Limb (tissue), 2 donors: ENCODE results near the gene TUBB.

Experiments used
- DNase-seq, 2 donors: peaks; one replicate each; pipeline ENCODE4 v3.0.0-alpha.2; 2016; ENCODE audit errors: extremely low spot score in 2 of 2

Gene TUBB

DNA sequence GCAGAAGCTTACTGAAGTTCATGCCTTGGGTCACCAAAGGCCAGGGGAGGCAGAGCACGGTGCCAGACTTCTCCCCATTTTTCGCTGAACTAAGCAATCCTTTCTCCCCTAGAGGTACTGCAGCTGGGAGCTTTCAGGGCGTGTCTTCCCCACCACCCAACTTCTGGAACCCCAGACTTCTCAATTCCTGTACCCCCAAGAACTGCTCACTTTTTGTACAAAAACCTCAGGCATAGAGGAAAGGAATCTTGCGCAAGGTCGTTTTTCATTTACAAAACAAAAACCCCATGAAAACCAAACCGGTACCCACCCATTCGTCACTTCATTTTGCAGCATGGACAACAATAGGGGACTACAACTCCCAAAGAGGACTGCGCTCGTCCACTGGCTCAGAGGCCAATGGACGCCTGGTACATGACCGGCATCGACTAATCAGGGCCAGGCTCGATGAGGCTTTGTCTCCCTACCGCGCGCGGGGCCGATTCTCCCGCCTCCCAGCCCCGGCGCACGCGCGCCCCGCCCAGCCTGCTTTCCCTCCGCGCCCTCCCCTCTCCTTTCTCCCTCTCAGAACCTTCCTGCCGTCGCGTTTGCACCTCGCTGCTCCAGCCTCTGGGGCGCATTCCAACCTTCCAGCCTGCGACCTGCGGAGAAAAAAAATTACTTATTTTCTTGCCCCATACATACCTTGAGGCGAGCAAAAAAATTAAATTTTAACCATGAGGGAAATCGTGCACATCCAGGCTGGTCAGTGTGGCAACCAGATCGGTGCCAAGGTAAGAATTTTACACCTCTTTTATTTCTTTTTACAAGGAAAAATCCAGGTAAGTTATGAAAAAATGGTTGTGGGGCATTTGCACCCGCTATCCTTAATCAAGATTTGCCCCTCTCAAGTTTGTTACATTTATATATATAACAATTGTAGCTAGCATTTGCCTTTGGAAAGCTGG lies at the start of gene TUBB:
TSS of gene TUBB (plus strand) at position 562 of the 947 bp plus-strand sequence. CDS start at position 717, 155 bp downstream.
- DNase-seq, result peak; percentile 98

DNA sequence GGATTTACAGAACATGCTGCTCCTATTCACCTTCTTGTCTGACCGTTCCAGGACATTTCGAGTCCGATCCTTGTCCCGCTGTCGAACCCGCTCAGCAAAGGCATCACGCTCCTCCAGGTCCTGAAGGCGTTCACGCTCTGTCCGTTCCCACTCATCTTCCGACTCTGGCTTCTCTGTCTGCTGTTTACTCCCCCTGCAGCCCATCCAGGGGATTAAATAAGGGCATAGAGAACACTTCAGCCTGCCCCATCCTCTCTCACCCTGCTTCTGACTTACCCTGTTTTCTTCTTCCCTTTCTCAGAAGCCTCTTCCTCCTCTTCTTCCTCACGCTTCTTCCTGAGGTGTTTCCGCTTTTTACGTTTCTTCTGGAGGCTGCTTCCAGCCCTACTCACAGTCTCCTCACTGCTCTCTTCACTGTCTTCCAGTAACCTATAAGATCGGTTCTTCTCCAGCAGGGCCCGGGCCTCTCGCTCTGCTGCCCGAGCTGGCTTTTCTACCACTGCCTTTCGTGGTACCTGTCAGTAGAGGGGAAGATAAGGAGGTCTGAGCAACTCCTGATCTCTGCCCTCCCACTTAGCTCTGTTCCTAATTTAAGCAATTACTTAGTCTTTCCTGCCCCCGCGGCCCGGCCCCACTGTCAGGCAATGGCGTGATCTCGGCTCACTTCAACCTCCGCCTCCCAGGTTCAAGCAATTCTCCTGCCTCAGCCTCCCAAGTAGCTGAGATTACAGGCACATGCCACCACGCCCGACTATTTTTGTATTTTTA lies 49.2 kb upstream of the TUBB start:
- DNase-seq, result no peak

DNA sequence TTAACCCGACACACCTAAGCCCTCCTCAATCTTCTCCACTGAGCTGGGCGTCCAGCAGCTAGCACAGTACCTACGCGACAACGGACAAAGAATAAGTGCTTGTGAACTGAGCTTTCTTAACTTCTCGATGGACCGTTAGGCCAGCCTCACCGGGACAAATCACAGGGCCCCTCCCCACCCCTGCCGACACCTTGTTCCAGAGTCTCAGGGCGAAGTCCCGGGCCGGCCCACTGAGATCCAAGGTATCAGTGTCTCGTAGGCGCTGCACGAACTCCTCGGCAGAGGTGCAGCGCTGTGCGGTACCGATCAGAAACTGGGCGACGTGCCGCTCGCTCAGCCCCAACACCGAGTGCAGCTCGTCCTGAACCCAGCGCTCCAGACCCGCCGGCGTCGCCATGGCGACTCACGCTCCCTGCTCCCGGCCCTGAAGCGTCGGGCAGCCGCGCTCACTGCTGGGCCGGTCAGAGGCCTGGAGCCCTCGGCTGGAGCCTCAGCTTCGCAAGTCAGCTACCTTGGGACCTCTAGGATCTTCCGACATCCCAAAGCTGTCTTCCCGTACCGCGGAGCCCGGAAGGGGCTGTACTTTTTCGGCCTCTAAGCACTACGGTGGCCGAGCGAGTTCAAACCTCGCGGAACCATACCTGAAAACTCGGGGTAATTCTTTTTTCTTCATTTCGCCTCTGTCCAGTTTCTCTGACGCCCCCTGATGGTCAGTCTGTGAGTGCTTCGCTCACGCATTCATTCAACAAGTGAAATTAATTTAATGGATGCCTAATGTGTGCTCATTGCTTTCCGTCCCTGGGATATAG lies 47.5 kb upstream of the TUBB start, which contains the start of gene DHX16:
TSS of gene DHX16 (minus strand) at position 562 of the 809 bp plus-strand sequence. CDS start at position 397, 165 bp downstream.
- DNase-seq, result peak; percentile 94 to 97

DNA sequence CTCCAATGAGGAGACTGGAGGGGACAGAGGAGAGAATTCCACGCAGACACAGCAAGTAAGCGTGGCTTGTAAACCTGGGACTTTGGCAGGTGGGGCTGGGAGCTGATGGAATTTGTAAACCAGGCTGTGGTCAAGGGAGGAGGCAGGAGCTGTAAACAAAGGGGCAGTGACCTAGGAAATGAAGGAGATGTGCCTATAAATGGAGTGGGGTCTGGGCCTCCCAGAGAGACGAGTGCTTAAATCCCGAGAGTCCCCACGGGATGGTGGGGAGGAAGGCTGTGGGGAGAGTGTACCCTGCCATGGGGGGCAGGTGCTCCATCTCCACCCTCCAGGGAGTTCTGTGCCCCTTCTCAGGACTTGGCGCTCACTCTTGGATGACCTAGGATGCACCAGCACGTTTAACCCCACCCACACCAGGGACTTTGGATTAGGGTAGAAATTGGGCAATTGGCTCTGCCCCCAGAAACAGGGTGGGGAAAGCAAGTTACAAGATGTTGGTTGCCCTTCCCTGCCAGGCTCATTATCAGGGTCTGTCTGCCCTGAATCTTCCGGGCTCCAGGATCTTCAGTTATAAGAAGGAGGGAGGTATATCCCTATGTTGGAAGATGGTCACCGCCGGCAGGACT lies 43.4 kb upstream of the TUBB start:
- DNase-seq, result no peak

DNA sequence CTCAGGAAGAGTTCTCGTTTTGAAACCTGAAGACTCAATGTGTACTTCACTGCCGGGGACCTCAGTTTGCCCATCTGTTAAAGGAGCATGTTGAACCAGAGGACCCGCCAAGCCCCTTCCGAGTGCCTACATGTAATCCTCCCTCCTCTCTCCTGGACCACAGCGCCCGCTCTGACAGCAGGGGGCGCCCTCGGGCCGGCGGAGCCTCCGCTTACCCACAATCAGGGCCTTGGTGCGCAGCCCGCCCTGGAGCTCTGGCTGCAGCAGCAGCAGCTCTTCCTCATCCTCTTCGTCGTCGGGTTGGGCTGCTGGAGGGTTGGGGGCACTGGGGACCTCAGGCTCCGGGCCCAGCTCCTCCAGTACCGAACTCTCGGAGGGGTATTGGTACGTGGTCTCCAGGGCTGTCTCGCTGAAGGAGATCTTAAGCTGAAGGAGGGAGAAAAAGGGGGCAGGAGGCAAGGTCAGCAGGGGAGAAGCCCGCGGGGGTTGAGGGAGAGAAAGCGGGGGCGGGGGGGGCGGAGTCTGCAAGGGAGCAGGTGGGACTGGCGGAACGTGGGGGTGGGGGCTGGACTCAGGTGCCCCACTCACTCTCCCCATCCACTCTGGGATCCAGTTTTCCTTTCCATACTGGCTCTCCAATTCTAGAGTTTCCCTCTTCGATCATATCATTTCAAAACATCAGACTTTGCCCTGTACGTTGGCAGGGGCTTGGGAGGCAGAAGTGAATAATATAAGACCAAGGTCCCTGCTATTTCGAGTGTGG lies 41.0 kb upstream of the TUBB start:
- peak; percentile 78 to 92 for DNase-seq

DNA sequence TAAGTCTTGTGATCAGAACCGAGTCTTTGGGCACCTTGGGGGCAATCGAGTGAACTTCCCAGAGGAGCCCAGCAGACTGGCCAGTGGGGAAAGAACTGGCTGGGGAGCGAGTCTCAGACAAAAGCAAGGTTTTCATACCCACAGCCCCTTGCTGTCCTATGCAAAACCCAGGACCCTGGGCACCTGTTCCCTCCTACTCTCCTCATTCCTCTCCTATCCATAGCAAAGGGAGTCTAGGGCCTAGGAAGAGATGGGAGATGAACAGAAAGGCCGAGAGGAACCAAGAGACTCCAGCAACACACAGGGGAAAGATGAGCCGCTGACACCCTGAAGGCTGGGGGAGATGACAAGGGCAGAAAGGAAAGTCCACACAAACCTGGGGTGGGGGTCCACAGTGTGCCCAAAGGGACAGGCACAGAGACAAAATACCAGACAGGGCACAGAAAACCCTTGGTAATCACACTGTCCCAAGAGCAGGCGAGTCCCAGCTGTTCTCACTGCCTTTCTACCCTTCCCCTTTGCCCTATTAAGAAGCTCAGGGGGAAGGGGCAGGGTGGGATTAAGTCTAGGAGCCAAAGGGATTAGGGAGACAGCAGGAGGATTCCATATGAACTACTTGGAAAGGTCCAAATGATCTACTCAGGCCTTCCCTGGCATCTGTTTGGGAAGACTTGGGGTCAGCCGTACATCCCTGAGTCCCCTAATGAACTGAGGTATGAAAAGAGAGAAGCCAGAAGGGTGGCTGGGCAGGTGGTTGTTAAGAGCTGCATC lies 40.2 kb upstream of the TUBB start:
- no peak for DNase-seq

DNA sequence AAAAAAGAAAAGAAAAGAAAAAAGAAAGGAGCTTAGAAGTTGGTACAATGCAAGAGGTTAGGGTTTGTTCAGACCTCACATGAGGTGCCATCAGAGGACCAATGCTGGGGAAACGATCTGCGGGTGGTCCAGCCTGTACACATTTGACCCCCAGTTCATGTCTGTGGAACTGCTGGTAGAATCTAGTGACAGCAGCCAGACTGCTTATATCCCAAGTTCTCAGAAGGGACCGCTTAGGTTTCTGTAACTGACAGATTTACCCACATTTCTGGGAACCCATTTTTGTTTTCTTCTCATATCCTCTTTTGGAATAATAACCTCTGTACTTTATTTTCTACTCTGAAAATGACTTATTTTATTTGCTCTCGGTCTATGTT lies 38.4 kb upstream of the TUBB start:
- DNase-seq, result no peak

DNA sequence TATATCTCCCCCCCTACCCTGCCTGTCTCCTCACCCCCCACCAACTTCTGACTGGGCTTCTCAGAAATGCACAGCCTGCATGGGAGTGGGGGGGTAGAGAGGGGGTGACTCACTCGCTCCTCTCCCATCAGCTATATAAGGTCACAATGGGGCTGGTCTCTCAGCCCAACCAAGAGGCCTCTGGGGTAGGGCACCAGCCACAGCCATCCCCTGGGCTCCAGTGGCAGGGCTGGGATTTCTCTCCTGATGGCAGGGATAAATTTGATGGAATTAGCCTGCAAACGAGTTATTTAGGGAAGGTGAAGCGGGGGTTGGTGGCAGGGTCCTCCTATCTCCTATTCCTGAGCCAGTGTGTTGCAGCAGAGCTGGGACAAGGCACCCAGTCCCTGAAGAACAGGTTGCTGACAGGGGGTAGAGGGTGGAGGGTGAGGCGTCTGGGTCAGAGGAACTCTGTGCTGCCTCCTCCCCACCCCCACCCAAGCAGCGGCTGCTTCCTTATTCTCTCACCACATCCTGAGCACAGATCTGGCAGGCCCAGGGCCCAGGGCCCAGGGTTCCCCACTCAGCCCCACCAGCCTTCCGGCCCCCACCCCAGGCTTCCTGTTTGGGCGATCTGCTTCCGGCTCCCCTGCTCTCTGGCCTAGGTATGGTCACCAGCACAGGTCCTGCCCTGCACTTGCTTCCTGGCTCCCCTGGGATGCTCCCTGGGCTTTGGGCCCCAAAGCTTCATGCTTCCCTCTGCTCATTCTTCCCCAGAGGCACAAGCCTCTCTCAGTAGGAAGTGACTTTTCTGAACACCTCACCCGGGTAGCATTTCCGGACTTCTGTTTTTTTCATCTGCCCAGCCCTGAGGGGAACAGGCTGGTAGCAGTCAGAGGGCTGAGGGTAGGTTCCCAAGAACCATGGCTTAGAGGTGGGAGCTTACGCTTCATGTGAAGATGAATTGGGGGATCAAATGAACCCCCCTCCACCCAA lies 37.7 kb upstream of the TUBB start:
- DNase-seq, result peak; percentile 11 to 50

DNA sequence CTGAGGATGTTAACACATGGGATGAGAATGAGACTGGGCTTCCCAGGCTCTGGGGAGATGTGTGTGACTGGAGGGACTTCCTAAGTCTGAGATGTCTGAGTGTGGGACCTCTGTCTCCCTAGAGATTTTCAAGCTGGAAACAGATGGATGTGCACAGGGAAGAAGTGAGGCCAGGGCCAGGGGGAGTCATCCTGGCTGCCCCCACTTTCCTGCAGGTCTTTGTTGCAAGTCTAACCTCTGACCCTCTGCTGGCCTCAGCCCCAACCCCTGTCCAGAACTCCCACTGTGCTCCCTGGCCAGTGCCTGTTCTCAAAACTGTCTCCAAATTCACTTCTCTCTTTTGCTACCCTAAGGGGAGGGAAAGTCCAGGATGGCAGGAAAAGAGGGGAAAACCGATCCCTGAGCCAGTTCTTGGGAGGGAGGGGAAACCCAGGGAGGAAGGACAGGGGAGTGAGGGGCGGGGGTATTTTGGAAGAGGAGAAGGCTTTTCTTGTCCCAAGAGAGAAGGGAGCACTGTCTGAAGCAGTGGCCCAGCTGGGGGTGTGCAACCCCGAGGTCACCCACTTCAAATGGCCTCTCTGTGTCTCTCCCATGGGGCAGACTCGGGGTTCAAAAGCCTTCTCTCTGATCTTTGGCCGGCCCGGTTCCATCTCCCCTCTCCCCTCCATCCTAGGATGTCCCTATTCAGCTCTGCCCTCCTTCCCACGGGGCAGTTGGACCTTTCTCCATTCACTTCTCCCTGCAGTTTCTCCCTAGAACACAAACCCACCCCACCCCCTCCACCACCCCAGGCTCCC lies 36.8 kb upstream of the TUBB start:
- no peak for DNase-seq

DNA sequence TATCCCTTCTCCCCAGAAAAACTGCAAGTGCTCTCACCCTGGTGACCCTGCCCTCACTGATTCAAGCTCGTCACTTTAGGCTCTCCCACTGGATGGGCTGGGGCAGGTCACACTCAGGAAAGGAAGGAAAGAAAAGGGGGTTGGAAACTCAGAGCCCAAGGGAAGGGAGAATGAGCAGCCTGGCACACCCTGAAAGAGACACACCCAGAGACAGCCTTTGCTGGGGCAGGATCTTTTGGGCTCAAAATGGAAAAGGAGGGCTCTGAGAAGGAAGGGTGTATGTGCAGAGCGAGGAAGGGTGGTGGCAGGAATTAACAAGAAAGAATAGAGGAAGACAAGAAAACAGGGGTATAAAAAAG lies 36.2 kb upstream of the TUBB start:
- no peak for DNase-seq

DNA sequence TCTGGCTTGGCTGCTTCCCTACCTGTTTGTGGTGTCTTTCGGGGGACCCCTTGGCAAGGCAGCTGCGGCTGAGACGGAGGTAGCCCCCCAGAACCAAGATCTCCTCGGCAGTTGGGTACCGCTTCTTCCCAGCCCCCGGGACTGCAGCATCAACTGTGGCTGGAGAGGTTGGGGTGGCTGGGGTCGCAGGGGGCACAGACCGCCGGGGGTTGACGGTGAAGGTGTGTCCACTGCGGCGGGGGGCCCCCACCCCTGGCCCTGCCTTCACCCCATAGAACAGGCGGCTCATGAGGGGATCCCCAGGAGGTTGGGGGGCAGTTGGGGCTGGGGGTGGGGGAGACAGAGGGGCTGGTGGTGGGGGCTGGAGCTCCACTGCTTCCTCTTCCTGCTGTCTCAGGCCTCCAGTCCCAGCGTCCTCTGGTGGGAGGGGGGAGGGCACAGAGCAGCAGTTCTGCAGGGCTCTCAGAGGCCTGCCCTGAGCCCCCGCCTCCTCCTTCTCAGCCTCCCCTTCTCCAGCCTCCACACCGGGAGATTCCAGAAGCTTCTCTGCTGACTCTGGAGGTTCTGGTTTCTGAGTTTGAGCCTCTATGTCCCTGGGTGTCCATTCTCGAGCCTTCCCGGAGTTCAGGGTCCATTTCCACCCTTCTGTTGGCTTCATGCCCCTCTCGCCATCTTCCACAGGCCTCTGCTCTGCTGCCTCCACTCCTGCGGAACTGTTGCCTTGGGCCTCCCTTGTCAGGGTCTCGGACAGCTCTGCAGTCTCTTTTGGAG lies 35.6 kb upstream of the TUBB start:
- no peak for DNase-seq

DNA sequence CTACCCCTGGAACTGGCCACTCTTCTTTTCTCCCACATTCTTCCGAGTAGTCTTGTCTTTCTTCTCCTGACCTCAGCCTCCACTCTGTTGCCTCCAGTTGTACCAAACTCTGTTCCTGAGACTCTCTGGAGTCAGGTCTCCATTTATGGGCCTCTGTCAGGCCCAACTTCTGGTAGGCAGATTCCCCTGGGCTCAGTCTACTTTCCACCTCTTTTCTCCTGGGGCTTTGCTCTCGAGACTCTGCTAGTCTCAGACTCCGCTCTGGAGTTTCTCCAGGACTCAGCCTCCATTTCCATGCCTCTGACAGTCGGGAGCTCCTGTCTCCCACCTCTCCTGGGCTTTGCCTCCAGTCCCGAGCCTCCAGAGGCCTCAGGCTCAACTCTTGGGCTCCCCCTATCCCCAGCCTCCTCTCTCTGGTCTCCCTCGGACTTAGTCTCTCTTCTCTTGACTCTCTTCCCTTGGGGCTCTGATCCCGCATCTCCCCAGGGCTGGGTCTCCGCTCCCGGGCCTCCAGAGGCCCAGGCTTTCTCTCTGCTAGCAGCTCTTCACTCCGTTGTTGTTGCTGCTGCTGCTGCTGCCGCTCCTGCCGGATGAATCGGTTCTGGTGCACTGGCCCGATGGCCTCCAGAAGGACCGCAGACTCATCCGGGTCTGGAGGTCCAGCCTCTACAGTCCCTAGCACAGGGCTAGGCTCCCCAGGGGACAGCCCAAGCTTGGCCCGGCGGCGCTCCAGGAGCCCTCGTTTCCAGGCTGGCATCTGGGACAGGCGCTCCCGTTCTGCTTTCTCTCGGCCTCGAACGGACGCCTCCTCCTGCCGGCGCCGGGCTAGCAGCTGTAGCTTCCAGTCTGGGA lies 34.8 kb upstream of the TUBB start:
- DNase-seq, result no peak

DNA sequence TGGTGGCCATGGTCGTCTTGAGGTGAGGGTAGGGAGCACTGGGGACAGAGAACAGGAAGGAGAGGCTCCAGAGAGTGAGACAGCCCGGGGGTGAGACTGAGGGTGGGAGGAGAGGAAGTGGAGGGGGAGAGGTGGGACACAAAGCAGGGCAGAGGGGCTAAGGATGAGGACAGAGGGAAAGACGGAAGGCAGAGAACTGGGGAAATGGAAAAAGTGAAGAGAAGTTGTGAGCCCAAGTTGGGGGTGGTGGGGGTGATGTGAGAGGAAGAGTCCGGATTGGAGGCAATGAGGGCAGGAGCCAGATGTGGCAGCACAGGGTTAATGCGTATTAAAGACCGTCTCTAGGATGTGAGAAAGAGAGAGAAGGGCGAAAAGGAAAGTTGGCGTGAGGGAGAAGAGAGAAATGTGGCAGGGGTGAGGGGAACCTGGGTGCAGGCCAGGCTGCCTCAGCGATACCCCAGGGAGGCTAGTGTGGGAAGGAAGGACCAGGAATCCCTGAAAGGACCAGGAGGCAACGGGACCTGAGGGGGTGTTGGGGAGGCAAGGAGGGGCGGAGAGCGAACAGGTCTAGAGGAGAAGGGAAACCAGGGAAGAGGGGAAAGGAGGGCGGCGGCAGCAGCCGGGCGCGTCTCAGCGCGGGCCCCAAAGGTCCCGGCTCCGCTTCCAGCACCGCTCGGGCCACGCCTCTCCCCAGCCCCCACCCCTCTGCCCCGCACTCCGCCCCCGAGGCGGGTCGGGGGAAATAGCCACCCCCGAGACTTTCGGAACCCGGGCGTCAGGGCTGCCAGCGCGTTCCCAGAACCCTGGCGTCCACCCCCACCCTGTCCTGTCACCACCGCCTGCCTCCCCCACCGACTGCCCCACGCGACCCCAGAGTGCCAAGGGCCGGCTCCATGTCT lies 33.9 kb upstream of the TUBB start, which contains the start of gene PPP1R18:
TSS of gene PPP1R18 (minus strand) at position 637 of the 899 bp plus-strand sequence. CDS start at position 10, 627 bp downstream.
- DNase-seq, result peak; percentile 60 to 86

DNA sequence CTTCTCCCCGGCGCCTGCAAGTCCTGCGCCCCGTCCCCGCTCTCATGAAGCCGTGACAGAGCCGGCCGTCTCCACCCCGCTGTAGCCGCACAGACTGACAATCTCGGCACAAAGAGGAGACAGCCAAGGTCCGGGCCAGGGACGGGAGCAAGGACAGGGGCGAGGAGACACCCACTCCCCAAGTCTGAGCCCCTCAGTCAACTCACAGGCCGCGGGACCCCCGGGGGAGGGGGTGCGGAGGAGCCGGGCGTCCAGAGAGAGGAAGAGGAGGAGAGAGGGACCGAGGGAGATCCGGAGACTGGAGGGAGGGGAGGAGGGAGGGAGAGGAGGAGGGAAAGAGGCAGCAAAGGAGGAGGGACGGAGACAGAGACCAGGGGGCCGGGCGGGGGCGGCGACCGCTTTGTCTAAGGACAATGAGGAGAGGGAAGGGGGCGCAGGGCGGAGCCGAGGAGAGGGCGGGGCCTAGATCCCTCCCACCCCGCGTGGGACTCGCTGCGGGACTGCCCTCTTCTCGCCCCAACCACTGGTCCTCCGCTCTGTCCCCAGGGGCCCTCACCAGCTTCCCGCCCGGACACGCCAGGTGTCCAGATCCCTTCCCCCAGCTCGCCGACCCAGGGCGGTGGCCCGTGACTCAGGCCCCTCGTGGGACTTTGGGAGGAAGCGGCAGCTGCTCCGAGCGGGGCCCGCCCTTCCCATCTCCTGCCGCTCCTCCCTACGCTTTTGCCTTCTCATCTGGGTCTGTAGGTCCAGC lies 33.1 kb upstream of the TUBB start:
- peak; percentile 92 to 95 for DNase-seq
